GM21515 (cell line): ENCODE measurements around the gene GPR146.

Experiments
- ATAC-seq: cut with Tn5 transposase; IDR thresholded peaks from one replicate; pipeline ENCODE4 v1.9.1; 2021; ENCODE audit not compliant: unreplicated experiment

Gene GPR146

DNA sequence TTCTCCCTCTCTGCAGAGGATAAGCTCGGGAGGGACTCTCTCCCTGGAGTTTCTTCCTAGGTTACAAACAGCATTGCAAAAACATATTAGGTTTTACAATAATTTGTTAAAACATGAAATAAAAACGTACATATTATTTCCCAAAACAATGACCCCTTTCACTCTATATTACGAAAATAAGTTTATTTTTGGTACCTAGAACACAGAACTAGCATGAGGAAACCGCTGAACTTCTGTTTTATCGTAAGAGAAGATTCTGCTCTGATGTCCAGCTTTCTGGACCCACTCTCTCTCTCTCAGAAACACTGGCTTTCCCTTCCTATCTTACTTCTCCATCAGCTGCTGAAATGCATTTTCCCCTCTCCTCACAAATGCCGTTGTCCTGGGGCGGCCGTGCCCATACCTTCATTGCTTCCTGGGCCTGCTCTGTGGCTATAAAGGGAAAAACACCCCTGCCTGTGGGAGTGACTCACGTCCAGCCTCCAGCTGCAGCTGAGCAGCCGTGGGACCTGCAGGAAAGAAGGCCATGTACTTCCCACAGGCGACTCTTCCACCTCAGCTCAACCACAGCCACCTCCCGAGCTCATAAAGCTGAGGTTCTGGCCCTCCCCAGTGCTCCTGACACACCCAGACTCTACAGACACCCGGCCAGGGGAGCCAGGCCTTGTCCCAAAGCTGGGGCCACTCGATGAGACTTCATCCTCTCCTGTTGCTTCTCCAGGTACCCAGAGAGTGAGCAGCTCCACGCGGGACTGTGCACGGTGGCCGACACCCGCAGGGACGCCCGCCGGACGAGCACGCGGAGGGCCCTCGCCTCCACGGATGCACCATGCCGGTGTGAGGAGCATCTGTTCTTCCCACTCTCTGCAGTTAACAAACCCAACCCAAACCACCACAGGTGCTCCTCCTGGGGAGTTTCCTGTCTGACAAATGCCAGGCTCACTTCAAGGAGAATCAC, 46.6 kb downstream of the GPR146 start:
- ATAC-seq: no peak

DNA sequence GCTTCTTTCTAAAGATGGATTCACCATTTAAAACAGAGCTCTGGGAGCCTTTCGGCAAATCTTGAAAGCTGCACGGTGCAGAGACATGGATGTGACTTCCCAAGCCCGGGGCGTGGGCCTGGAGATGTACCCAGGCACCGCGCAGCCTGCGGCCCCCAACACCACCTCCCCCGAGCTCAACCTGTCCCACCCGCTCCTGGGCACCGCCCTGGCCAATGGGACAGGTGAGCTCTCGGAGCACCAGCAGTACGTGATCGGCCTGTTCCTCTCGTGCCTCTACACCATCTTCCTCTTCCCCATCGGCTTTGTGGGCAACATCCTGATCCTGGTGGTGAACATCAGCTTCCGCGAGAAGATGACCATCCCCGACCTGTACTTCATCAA, 47.3 kb downstream of the GPR146 start:
- ATAC-seq: no peak

DNA sequence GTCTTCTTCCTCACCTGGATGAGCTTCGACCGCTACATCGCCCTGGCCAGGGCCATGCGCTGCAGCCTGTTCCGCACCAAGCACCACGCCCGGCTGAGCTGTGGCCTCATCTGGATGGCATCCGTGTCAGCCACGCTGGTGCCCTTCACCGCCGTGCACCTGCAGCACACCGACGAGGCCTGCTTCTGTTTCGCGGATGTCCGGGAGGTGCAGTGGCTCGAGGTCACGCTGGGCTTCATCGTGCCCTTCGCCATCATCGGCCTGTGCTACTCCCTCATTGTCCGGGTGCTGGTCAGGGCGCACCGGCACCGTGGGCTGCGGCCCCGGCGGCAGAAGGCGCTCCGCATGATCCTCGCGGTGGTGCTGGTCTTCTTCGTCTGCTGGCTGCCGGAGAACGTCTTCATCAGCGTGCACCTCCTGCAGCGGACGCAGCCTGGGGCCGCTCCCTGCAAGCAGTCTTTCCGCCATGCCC, 47.9 kb downstream of the GPR146 start:
- no peak for ATAC-seq

DNA sequence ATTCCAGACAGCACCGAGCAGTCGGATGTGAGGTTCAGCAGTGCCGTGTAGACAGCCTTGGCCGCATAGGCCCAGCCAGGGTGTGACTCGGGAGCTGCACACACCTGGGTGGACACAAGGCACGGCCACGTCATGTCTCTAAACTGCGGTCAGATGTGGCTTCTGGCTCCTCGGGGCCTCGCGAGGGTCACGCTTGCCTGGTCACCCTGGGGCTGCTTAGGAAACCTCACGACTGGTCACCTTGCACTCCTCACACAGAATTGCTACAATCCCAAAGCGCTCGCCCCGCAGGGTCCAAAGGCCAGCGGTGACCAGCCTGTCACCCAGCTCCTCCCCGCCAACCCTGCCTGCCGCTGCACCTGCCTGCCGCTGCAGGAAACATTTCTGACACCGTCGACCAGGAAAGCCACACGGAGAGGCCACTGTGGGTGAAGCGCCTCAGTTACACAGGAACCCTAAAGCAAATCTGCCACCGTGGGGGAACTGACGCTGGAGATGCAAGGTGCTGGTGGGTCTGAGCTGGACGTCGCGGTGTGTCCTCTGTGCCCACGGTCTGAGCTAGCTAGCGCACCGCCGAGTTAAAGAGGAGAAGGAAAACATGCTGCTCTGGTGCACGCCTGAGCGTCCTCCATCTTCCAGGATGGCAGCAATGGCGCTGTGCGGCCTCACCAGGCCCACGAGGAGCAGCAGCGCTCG, 48.6 kb downstream of the GPR146 start:
- no peak for ATAC-seq

DNA sequence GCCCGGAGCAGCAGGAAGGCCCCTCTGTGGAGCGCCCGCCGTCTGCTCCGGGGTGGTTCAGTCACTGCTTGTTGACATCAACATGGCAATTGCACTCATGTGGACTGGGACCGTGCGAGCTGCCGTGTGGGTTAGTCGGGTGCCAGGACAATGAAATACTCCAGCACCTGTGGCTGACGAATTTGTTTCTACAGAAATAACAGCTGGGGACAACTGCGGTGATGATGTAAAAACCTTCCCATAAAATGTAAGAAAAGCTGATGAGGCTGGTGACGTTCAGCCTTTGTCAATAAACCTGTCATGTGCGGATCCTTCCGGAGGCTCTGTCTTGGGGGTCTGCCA, 49.1 kb downstream of the GPR146 start:
- no peak for ATAC-seq

DNA sequence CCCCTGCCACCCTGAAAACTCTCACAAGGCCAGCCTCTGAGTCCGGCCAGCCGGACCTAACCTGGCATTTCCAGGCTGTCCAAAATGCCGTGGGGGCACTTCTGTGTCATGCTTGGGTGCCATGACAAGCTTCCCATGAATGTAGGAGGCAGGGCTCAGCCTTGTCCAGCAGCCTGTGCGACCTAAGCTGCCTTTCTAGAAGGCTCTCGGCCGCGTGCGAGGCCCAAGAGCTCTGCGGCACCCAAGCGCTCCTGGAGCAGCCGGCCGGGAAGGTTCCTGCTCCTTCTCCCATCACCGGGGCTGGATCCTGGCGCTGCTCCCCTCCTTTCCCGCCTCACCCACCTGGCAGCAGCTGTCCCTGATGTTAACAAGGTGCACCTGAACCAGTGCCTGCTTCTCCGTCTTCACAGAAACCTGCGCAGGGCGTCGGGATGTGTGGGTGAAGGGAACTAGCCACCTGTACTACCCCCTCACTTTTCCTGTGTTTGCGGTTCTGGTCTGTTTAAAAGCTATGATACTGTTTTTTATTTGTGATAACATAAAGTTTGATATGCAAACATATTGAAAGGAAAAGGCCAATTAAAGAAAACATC, 49.7 kb downstream of the GPR146 start:
- no peak for ATAC-seq

DNA sequence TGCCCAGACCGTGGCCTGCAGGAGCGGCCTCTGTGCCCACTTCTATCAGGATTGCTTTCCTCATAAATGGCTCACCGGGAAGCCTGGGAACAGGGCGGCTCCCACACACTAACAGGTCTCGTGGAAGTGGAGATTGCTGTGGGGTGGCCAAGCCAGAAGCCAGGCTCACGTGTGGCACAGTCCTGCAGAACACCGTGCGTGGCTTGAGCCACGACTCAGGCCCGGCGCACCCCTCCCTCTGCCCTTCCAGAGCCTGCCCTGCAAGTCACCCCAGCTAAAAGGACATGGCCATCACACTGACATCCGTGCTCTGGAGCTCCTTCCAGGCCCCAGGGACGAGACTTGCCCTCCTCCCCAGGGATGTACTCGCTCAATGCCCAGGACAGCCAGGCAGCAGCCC, 50.5 kb downstream of the GPR146 start:
- ATAC-seq: no peak

DNA sequence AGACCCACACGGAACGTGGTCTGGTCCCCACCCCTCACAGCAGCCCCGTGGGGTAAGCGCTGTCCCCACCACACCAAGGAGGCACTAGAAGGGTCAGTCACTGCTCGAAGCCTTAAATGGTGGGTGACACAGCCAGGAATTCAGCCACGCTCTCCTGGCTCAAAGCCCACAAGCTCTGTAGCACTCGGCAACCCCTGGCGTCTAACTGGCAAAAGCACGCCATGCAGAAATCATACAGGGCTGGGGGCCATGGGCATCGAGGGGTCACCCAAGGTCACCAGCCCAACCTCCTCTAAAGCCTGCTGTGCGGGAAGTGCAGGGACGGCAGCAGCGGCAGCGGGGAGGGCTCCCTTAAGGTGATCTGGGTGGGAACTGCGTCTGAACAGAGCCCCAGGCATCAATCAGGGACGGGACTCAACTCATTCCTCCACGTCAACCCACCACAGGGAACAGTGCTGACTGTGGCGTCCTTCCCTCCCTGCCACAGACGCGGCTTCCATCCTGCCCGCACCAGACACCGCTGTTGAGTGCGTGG, 51.3 kb downstream of the GPR146 start:
- no peak for ATAC-seq

- ATAC-seq: no peak
Observed at GRCh38 chr7:1096156-1097119, 52.1 kb downstream of the GPR146 start.

DNA sequence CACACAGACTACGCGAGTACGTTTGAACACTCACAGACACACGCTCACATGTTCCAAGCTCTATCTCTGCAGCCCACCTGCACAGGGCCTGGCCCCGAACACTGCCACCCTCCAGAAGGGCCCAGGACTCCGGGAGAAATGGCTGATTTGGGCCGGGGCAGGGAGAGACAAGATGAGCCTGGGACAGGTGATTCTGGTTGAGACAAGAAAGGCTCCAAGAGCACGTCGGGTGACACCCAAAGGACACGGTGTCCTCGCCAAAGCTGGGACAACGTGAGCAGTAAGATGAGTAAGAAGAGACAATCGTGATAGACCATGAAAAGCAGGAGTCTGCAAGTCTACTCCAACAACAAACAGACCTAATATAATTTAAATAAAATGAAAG, 52.8 kb downstream of the GPR146 start:
- no peak for ATAC-seq

GRCh38 chr7:1098243-1099153, 54.2 kb downstream of the GPR146 start:
- no peak for ATAC-seq

DNA sequence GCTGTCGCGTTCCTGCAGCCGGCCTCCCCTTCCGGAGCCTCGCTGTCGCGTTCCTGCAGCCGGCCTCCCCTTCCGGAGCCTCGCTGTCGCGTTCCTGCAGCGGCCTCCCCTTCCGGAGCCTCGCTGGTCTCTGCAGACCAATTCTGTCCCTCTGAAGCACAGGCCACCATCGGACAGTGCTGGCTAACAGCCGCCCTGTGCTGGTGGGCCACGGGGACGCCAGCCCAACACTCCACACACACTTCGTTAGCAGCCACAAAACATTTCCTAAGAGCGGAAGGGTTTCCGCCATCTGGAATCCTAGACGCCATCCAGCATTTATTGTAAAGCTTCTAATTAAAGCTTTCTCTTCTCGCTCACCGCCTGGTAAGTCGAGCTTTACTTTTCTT, 54.8 kb downstream of the GPR146 start:
- no peak for ATAC-seq

- ATAC-seq: no peak
Observed at GRCh38 chr7:1099637-1100036, 55.3 kb downstream of the GPR146 start.

DNA sequence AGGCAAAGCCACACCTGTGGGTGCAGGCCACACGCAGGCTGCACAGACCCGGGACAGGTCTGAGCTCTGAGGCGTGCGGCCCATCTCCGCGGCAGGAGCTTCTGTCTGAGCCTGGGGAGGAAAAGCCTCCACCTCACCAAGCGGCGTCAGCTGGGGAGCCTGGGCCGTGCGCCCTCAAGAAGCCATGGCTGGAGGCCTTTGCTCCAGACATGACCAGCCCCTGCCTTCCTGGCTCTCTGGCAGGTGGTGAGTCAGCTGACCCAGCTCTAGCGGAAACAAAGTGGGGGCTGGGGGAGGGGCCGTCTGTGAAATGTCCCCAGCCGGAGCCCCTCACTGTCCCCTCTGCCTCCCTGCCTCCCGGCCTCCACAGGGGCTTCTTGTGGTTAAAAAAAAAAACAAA, 56.0 kb downstream of the GPR146 start:
- ATAC-seq: no peak

DNA sequence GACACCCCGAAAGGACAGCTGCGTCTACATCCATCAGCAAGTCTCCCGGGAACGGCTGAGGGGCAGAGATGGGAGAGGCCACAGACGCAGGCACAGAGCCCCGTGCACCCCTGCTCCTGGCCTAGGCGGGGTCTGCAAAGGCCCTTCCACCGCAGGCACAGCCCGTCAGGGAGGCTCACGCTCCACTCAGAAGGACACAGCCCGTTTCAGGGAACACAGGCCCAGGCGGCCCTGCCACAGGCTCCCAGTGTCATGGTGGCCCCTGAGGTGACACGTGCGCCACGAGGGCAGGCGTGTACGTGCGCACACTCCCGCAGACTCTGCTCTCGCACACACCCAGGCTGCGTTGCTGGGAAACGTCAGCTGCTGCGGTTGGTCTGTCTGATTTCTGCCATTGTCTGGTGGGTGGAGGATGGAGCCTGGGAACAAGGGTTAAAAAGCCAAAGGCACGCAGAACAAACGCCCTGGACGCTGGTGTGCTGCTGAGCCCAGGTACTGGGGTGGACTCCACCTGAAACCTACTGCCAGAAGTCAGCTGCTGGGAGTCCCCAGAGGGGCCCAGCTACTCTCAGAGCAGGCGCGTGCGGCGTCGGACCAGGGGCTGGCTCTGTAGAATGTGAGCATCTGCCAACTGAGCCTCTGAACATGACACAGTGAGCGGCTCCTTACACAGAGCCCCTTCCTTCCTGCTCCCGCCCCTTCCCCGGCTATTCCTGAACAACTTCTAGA, 56.7 kb downstream of the GPR146 start:
- no peak for ATAC-seq

- no peak for ATAC-seq
Observed at GRCh38 chr7:1101563-1102431, 57.5 kb downstream of the GPR146 start.

- peak; percentile 42 for ATAC-seq
Observed at GRCh38 chr7:1103009-1103788, 58.9 kb downstream of the GPR146 start.
